ENCODE measurements around the gene TMEM178B.

- TF ChIP-seq EZH2 (IDR thresholded peaks at IDR 0.05; ENCODE audit: low read depth) (no peak), CTCF (conservative IDR thresholded peaks at IDR 0.05) (no peak)
Observed at GRCh38 chr7:141406347-141406746, 332.5 kb downstream of the TMEM178B start.

Measured in PC-9 (cell line).